Central memory CD4-positive, alpha-beta T cell (primary cell): Measurements from ENCODE around the gene ARL6IP1.
"Not testable (repeated sequence)": the region's sequence is repeated elsewhere in the genome, so short reads cannot be mapped to it uniquely, and the experiment has no call there.

Experiments used
- DNase-seq: peaks from one replicate; pipeline ENCODE4 v3.0.0; 2022

The ARL6IP1 gene

GRCh38 chr16:18757960-18758660 is 43.2 kb downstream of the ARL6IP1 start:
- DNase-seq, result not testable (repeated sequence)

GRCh38 chr16:18756639-18757038 is 44.7 kb downstream of the ARL6IP1 start:
- not testable (repeated sequence) for DNase-seq

GRCh38 chr16:18742870-18743269 is 58.5 kb downstream of the ARL6IP1 start:
- not testable (repeated sequence) for DNase-seq
